DLD1 (cell line): Measurements from ENCODE around the gene TK2.

ENCODE experiments used
- in situ Hi-C: cut with HindIII; loops from 2 replicates; pipeline ENCODE4 v1.10.0; 2017; ENCODE audit warnings: low sequenced_read_pairs

TK2 gene

GRCh38 chr16:66547101-66547989 is 2.6 kb downstream of the TK2 start:
- in situ Hi-C loops = no loop called here

- in situ Hi-C loops = no loop called here
Measured at GRCh38 chr16:66544016-66544757, 5.7 kb downstream of the TK2 start.

- in situ Hi-C loops = no loop called here
Measured at GRCh38 chr16:66543541-66543940, 6.4 kb downstream of the TK2 start.

GRCh38 chr16:66542396-66542795 is 7.5 kb downstream of the TK2 start:
- in situ Hi-C loops = no loop called here

GRCh38 chr16:66541388-66542355 is 8.2 kb downstream of the TK2 start:
- in situ Hi-C loops = no loop called here

- in situ Hi-C loops = no loop called here
Measured at GRCh38 chr16:66539623-66540469, 10.1 kb downstream of the TK2 start.

GRCh38 chr16:66538910-66539309 is 11.0 kb downstream of the TK2 start:
- in situ Hi-C loops = no loop called here

- in situ Hi-C loops = no loop called here
Measured at GRCh38 chr16:66537236-66537635, 12.7 kb downstream of the TK2 start.

GRCh38 chr16:66536525-66536924 is 13.4 kb downstream of the TK2 start:
- in situ Hi-C loops = no loop called here

GRCh38 chr16:66534376-66534799 is 15.5 kb downstream of the TK2 start:
- in situ Hi-C loops = no loop called here

GRCh38 chr16:66529475-66529874 is 20.4 kb downstream of the TK2 start:
- in situ Hi-C loops = no loop called here

- in situ Hi-C loops = no loop called here
Measured at GRCh38 chr16:66528294-66528693, 21.6 kb downstream of the TK2 start.

GRCh38 chr16:66525396-66526180 is 24.3 kb downstream of the TK2 start:
- in situ Hi-C loops = no loop called here

- in situ Hi-C loops = no loop called here
Measured at GRCh38 chr16:66524601-66525164, 25.2 kb downstream of the TK2 start.

- in situ Hi-C loops = no loop called here
Measured at GRCh38 chr16:66523861-66524354, 26.0 kb downstream of the TK2 start.

GRCh38 chr16:66522816-66523590 is 26.9 kb downstream of the TK2 start:
- in situ Hi-C loops = no loop called here

GRCh38 chr16:66521951-66522771 is 27.8 kb downstream of the TK2 start:
- in situ Hi-C loops = no loop called here
